OCI-LY1 (cell line): ENCODE data around the gene VEPH1.

Experiments used
- CTCF ChIP-seq: fragments of 200-600 bp; sonication (generic), shearing (Covaris generic); IDR thresholded peaks from 2 replicates; pipeline ENCODE4 v1.5.1; 2017; ENCODE audit warnings: mild to moderate bottlenecking, antibody characterized with exemption, low read length, moderate library complexity, mixed read lengths
- EZH2 ChIP-seq: fragments of 200-600 bp; sonication (generic), shearing (Covaris generic); IDR thresholded peaks from 2 replicates; pipeline ENCODE4 v1.8.0; 2017; ENCODE audit warnings: borderline replicate concordance, mixed run types, mild to moderate bottlenecking, antibody characterized with exemption, low read length, moderate library complexity, mixed read lengths

- TF ChIP-seq EZH2, result no peak
- TF ChIP-seq CTCF, result no peak
Measured at GRCh38 chr3:157500232-157500631, 3.0 kb downstream of the VEPH1 start.
